HepG2 (cell line): Measurements from ENCODE around the gene MOCS2. TPM values are rescaled to one million over a fixed set of nuclear protein-coding genes. Genes with fewer than 3 reads are reported as not detected.
A peak's percentile ranks its signal among the peaks of the same experiment; 100 is the strongest.

ENCODE experiments used
- ATAC-seq: fragments of 200-7000 bp; cut with Tn5 transposase; 3 replicates; pipeline ENCODE4 v1.9.1; 2020; ENCODE audit warnings: mild to moderate bottlenecking, moderate library complexity
- BruUV-seq: library from RNA; stranded (reverse); fragments of 400-500 nt; replicated peaks from 2 replicates; lab custom pipeline; 2021; lab: Mats Ljungman, UMichigan
- CTCF ChIA-PET: fragments of 300-600 bp; formaldehyde crosslinking; extraction: SDS; loops from one replicate; lab custom pipeline; 2021; ENCODE audit warnings: low total read pairs, inconsistent platforms, low intra/inter-chr PET ratio; lab: Yijun Ruan, JAX
- POLR2A ChIA-PET: fragments of 350-600 bp; sonication (Branson Sonifier 250); formaldehyde crosslinking; loops from one replicate; lab custom pipeline; 2020; ENCODE audit warnings: antibody characterized with exemption, inconsistent platforms; lab: Yijun Ruan, JAX
- DNase-seq: peaks from one replicate; pipeline ENCODE4 v3.0.0-alpha.2; 2015; ENCODE audit warnings: low spot score
- FAIRE-seq: peaks from 3 replicates; lab custom pipeline; 2011; peaks lifted over from hg19 to GRCh38; lab: Jason Lieb, UNC
- H2AFZ ChIP-seq: one replicate; pipeline ENCODE4 v1.6.1; 2011; ENCODE audit warnings: low read length, inconsistent platforms
- H3K27ac ChIP-seq: fragments of 300-600 bp; 3 replicates; pipeline ENCODE4 v1.8.0; 2011; ENCODE audit warnings: mixed run types, mild to moderate bottlenecking, mixed read lengths, low read length, inconsistent platforms; ENCODE audit not compliant: insufficient read depth; ENCODE audit errors: extremely low read length
- H3K27me3 ChIP-seq, 2 experiments: fragments of 200-600 bp in 1 of 2; 2 replicates in 1 of 2; 3 replicates in 1 of 2; pipeline versions ENCODE4 v1.6.0 to v1.8.0; 2011; ENCODE audit warnings: low read length in 2 of 2, mild to moderate bottlenecking in 2 of 2, moderate library complexity in 2 of 2, inconsistent platforms in 1 of 2; ENCODE audit not compliant: insufficient read depth in 2 of 2, control insufficient read depth in 1 of 2
- H3K36me3 ChIP-seq, 2 experiments: fragments of 200-600 bp in 1 of 2; replicated peaks in 1 of 2; 2 replicates in 1 of 2; 3 replicates in 1 of 2; pipeline versions ENCODE4 v1.5.1 to v1.8.0; 2011; ENCODE audit warnings: low read length in 2 of 2, inconsistent platforms in 1 of 2; ENCODE audit not compliant: insufficient read depth in 2 of 2, control insufficient read depth in 1 of 2
- H3K4me1 ChIP-seq: 2 replicates; pipeline ENCODE4 v1.5.1; 2012; ENCODE audit warnings: low read length, inconsistent platforms; ENCODE audit not compliant: insufficient read depth
- H3K4me2 ChIP-seq: 2 replicates; pipeline ENCODE4 v1.6.0; 2011; ENCODE audit warnings: low read depth, low read length, inconsistent platforms
- H3K4me3 ChIP-seq, 3 experiments: fragments of 200-600 bp in 1 of 3; sonication (generic), shearing (Covaris generic) in 1 of 3; replicated peaks in 1 of 3; 2 replicates each; pipeline ENCODE4 v1.5.1; 2011 to 2016; ENCODE audit warnings: low read length in 3 of 3, inconsistent platforms in 2 of 3, low read depth in 2 of 3, mild to moderate bottlenecking in 2 of 3, control low read depth in 1 of 3, mixed read lengths in 1 of 3; ENCODE audit not compliant: insufficient read depth in 1 of 3
- H3K79me2 ChIP-seq: one replicate; pipeline ENCODE4 v1.6.1; 2011; ENCODE audit warnings: low read length, inconsistent platforms; ENCODE audit not compliant: insufficient read depth
- H3K9ac ChIP-seq: 2 replicates; pipeline ENCODE4 v1.6.0; 2011; ENCODE audit warnings: mild to moderate bottlenecking, low read depth, low read length, inconsistent platforms; ENCODE audit not compliant: insufficient read depth
- H3K9me3 ChIP-seq: 2 replicates; pipeline ENCODE4 v1.5.1; 2012; ENCODE audit warnings: mild to moderate bottlenecking, low read length
- H4K20me1 ChIP-seq: 2 replicates; pipeline ENCODE4 v1.6.0; 2011; ENCODE audit warnings: inconsistent platforms, mild to moderate bottlenecking, low read length, moderate library complexity; ENCODE audit not compliant: insufficient read depth
- ATF1 ChIP-seq: IDR thresholded peaks from 2 replicates; pipeline ENCODE4 v1.6.1; 2016; ENCODE audit warnings: mild to moderate bottlenecking, control low read depth
- ELF3 ChIP-seq: IDR thresholded peaks from 2 replicates; pipeline ENCODE4 v1.6.1; 2016; ENCODE audit warnings: missing genetic modification reagents, missing compliant biosample characterization
- FOXA1 ChIP-seq, 2 experiments: fragments of 450-650 bp in 1 of 2; sonication (generic) in 1 of 2; formaldehyde crosslinking in 1 of 2; IDR thresholded peaks; 2 replicates each; pipeline versions ENCODE4 v1.4.0 to v1.6.1; 2016 to 2020; ENCODE audit warnings: missing genetic modification reagents in 1 of 2
- FOXA3 ChIP-seq: IDR thresholded peaks from 2 replicates; pipeline ENCODE4 v1.6.1; 2016; ENCODE audit warnings: missing genetic modification reagents, missing compliant biosample characterization
- FOXJ3 ChIP-seq: sonication (generic); formaldehyde crosslinking; IDR thresholded peaks from 2 replicates; pipeline ENCODE4 v1.4.0; 2020; ENCODE audit warnings: missing genetic modification reagents, mild to moderate bottlenecking, borderline replicate concordance
- FOXK1 ChIP-seq: sonication (generic); formaldehyde crosslinking; IDR thresholded peaks from 2 replicates; pipeline ENCODE4 v1.4.0; 2020; ENCODE audit warnings: low read depth, missing genetic modification reagents, borderline replicate concordance
- FOXO1 ChIP-seq: sonication (generic); formaldehyde crosslinking; IDR thresholded peaks from 2 replicates; pipeline ENCODE4 v1.4.0; 2020; ENCODE audit warnings: missing genetic modification reagents
- HDAC2 ChIP-seq: sonication (generic); formaldehyde crosslinking; IDR thresholded peaks from 2 replicates; pipeline ENCODE4 v1.4.0; 2020; ENCODE audit warnings: missing genetic modification reagents
- HHEX ChIP-seq: IDR thresholded peaks from 2 replicates; pipeline ENCODE4 v1.6.1; 2016; ENCODE audit warnings: control low read depth
- LCORL ChIP-seq, 2 experiments: fragments of 450-650 bp in 1 of 2; sonication (generic) in 1 of 2; formaldehyde crosslinking in 1 of 2; IDR thresholded peaks; 2 replicates each; pipeline versions ENCODE4 v1.5.0 to v1.6.1; 2017 to 2020; ENCODE audit warnings: antibody characterized with exemption in 1 of 2, missing genetic modification reagents in 1 of 2
- PHF21A ChIP-seq: sonication (generic); formaldehyde crosslinking; IDR thresholded peaks from 2 replicates; pipeline ENCODE4 v1.5.0; 2020; ENCODE audit warnings: mild to moderate bottlenecking, missing genetic modification reagents
- POGZ ChIP-seq: sonication (generic); formaldehyde crosslinking; IDR thresholded peaks from 2 replicates; pipeline ENCODE4 v1.4.0; 2020; ENCODE audit warnings: mild to moderate bottlenecking, missing genetic modification reagents
- RCOR2 ChIP-seq: IDR thresholded peaks from 2 replicates; pipeline ENCODE4 v1.6.1; 2016; ENCODE audit warnings: missing biosample characterization, missing genetic modification reagents
- SP5 ChIP-seq: IDR thresholded peaks from 2 replicates; pipeline ENCODE4 v1.6.1; 2016; ENCODE audit warnings: low read depth, borderline replicate concordance
- ZNF292 ChIP-seq: sonication (generic); formaldehyde crosslinking; IDR thresholded peaks from 2 replicates; pipeline ENCODE4 v1.8.1; 2022; ENCODE audit warnings: mild to moderate bottlenecking, low read depth, missing genetic modification reagents, borderline replicate concordance
- ZNF331 ChIP-seq: sonication (generic); formaldehyde crosslinking; IDR thresholded peaks from 2 replicates; pipeline ENCODE4 v1.4.0; 2020; ENCODE audit warnings: missing genetic modification reagents
- ZNF644 ChIP-seq: IDR thresholded peaks from 2 replicates; pipeline ENCODE4 v1.6.1; 2016; ENCODE audit warnings: low read depth
- ZNF740 ChIP-seq: sonication (generic); formaldehyde crosslinking; IDR thresholded peaks from 2 replicates; pipeline ENCODE4 v1.4.0; 2020; ENCODE audit warnings: missing genetic modification reagents
- ZNF83 ChIP-seq: sonication (generic); formaldehyde crosslinking; IDR thresholded peaks from 2 replicates; pipeline ENCODE4 v1.4.0; 2020; ENCODE audit warnings: missing genetic modification reagents, mild to moderate bottlenecking, borderline replicate concordance
- WGBS: methylation state at CpG from one replicate; pipeline ENCODE4 v1.1.6; 2017; ENCODE audit warnings: low lambda C conversion rate; 5-methylcytosine and 5-hydroxymethylcytosine counted together
- in situ Hi-C: cut with HindIII; loops from 2 replicates; pipeline ENCODE4 v1.10.0; 2017; ENCODE audit warnings: low pct_unique_long_range_greater_than_20kb; ENCODE audit not compliant: extremely low pct_ligation_motif_present
- intact Hi-C: fragments of 100-400 bp; cut with micrococcal nuclease; formaldehyde crosslinking; loops from one replicate; pipeline ENCODE4 v1.10.0; 2022; ENCODE audit not compliant: unreplicated experiment
- polyA plus RNA-seq, 8 experiments: library from polyadenylated mRNA; depleted of rRNA in 3 of 8; stranded (reverse) in 7 of 8; unstranded in 1 of 8; fragments of >200 nt; fragmentation: Illumina TruSeq in 4 of 8; extraction: Trizol in 4 of 8; gene quantifications; 2 replicates each; pipeline versions ENCODE4 v1.2.1 to v1.2.3, GENCODE V29; 2011 to 2016; ENCODE audit warnings: low read depth in 4 of 8, missing spikeins in 1 of 8, mixed read lengths in 1 of 8; ENCODE audit not compliant: insufficient read depth in 1 of 8
- total RNA-seq, 5 experiments: library from RNA; depleted of rRNA; stranded (reverse); fragments of >200 nt; fragmentation: Illumina TruSeq; extraction: Trizol; gene quantifications; 2 replicates each; pipeline ENCODE4 v1.2.3, GENCODE V29; 2016; ENCODE audit warnings: low read depth in 1 of 5
- TF ChIP-seq, protein P1 (sequence below): sonication (generic); formaldehyde crosslinking; IDR thresholded peaks from 2 replicates; pipeline ENCODE4 v1.5.0; 2020; ENCODE audit warnings: missing genetic modification reagents, mild to moderate bottlenecking, borderline replicate concordance
- TF ChIP-seq, protein P2 (sequence below): IDR thresholded peaks from 2 replicates; pipeline ENCODE4 v1.6.1; 2016; ENCODE audit warnings: low read depth
- TF ChIP-seq, protein P3 (sequence below): sonication (generic); formaldehyde crosslinking; IDR thresholded peaks from 2 replicates; pipeline ENCODE4 v1.4.0; 2020; ENCODE audit warnings: missing genetic modification reagents

Gene MOCS2
- total and polyA plus RNA-seq, 2 of the 13 experiments (the other 11 are each of a cell fraction or from before 2014, with no cell fraction given), result 19.2 to 41.9 TPM

- CTCF ChIA-PET, result no interaction called here
- intact Hi-C loops, result no loop called here
- H3K9ac ChIP-seq, result no peak overlapping the region; the same call in 1 of the 2 replicates
- DNase-seq (peak; percentile 68), ATAC-seq (peak; percentile 26), FAIRE-seq (peak; percentile 42)
- H3K36me3 ChIP-seq, result no peaks in the 10 kb centered on the region
- H3K27me3 ChIP-seq, result no peaks in the 10 kb centered on the region; a peak in 1 of 5 replicates
- H3K79me2 ChIP-seq, result peaks cover 20% of the 10 kb centered on the region
- no peaks in the 10 kb centered on the region for H4K20me1 ChIP-seq
- WGBS, result 58% methylated on average over 3 of the region's 3 CpGs
- H3K4me3 ChIP-seq, result no peak overlapping the region; a peak in 1 of 6 replicates
- peak overlapping the region; percentile 29; the same call in 1 of the 2 replicates for H3K4me2 ChIP-seq
- POLR2A ChIA-PET, result no interaction called here
- no TSS peak for BruUV-seq
- peaks cover 62% of the 10 kb centered on the region for H3K4me1 ChIP-seq
- H2AFZ ChIP-seq, result peak overlapping the region; percentile 74
- H3K9me3 ChIP-seq, result no peaks in the 10 kb centered on the region
- in situ Hi-C loops, result no loop called here
- H3K27ac ChIP-seq, result peak overlapping the region; percentile 63
- peak; percentile 62; the same call in 1 of the 2 replicates for TF ChIP-seq ZNF331 (CRISPR knock-in tag)
- peak; percentile 54; the same call in 1 of the 2 replicates for TF ChIP-seq FOXJ3 (CRISPR knock-in tag)
- peak; percentile 48; the same call in 1 of the 2 replicates for TF ChIP-seq FOXK1 (CRISPR knock-in tag)
- peak; percentile 41; the same call in 1 of the 2 replicates for TF ChIP-seq PHF21A (CRISPR knock-in tag)
- peak; percentile 81 for TF ChIP-seq FOXO1 (CRISPR knock-in tag)
- no peak for TF ChIP-seq ZNF740 (CRISPR knock-in tag)
- 0 out of 2 replicates have a peak, but pooled peaks have one; percentile 15 for TF ChIP-seq RCOR2 (CRISPR knock-in tag)
- TF ChIP-seq FOXA1 (IDR thresholded peaks at IDR 0.05), result no peak
- TF ChIP-seq FOXA1 (CRISPR knock-in tag; IDR thresholded peaks at IDR 0.05), result peak; percentile 86
- TF ChIP-seq, protein P1, sequence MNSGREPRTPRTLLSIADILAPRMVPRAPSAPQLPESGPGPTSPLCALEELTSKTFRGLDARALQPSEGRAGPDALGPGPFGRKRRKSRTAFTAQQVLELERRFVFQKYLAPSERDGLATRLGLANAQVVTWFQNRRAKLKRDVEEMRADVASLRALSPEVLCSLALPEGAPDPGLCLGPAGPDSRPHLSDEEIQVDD (CRISPR knock-in tag), result no peak
- peak; percentile 40; the same call in 1 of the 2 replicates for TF ChIP-seq ZNF292
- peak; percentile 68; the same call in 1 of the 2 replicates for TF ChIP-seq POGZ (CRISPR knock-in tag)
- TF ChIP-seq ZNF644 (CRISPR knock-in tag), result peak; percentile 73; the same call in 1 of the 2 replicates
- 0 out of 2 replicates have a peak, but pooled peaks have one; percentile 19 for TF ChIP-seq ATF1 (CRISPR knock-in tag)
- TF ChIP-seq ELF3 (CRISPR knock-in tag), result 0 out of 2 replicates have a peak, but pooled peaks have one; percentile 35
- peak; percentile 91 for TF ChIP-seq FOXA3 (CRISPR knock-in tag)
- no peak for TF ChIP-seq SP5 (CRISPR knock-in tag)
- no peak for TF ChIP-seq ZNF83 (CRISPR knock-in tag)
- TF ChIP-seq, protein P2, sequence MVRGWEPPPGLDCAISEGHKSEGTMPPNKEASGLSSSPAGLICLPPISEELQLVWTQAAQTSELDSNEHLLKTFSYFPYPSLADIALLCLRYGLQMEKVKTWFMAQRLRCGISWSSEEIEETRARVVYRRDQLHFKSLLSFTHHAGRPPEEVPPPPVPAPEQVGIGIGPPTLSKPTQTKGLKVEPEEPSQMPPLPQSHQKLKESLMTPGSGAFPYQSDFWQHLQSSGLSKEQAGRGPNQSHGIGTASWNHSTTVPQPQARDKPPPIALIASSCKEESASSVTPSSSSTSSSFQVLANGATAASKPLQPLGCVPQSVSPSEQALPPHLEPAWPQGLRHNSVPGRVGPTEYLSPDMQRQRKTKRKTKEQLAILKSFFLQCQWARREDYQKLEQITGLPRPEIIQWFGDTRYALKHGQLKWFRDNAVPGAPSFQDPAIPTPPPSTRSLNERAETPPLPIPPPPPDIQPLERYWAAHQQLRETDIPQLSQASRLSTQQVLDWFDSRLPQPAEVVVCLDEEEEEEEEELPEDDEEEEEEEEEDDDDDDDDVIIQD (CRISPR knock-in tag), result peak; percentile 95
- TF ChIP-seq, protein P3, sequence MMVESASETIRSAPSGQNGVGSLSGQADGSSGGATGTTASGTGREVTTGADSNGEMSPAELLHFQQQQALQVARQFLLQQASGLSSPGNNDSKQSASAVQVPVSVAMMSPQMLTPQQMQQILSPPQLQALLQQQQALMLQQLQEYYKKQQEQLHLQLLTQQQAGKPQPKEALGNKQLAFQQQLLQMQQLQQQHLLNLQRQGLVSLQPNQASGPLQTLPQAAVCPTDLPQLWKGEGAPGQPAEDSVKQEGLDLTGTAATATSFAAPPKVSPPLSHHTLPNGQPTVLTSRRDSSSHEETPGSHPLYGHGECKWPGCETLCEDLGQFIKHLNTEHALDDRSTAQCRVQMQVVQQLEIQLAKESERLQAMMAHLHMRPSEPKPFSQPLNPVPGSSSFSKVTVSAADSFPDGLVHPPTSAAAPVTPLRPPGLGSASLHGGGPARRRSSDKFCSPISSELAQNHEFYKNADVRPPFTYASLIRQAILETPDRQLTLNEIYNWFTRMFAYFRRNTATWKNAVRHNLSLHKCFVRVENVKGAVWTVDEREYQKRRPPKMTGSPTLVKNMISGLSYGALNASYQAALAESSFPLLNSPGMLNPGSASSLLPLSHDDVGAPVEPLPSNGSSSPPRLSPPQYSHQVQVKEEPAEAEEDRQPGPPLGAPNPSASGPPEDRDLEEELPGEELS (CRISPR knock-in tag), result peak; percentile 66
- no peak for TF ChIP-seq HHEX (CRISPR knock-in tag)
- TF ChIP-seq HDAC2, result peak; percentile 26; the same call in 1 of the 2 replicates
- no peak for TF ChIP-seq LCORL (IDR thresholded peaks at IDR 0.05)
- peak; percentile 36; the same call in 1 of the 2 replicates for TF ChIP-seq LCORL (CRISPR knock-in tag; IDR thresholded peaks at IDR 0.05)
These were observed 3.4 kb upstream of the MOCS2 start for GRCh38 chr5:53112909-53113308.
